ENCODE data around the gene SEMA5B. TPM values are rescaled to one million over a fixed set of nuclear protein-coding genes. Genes with fewer than 3 reads are reported as not detected.
A peak's percentile ranks its signal among the peaks of the same experiment; 100 is the strongest.

SEMA5B gene
- total RNA-seq, 1 experiment from 2014 or later: 9.4 TPM

DNA sequence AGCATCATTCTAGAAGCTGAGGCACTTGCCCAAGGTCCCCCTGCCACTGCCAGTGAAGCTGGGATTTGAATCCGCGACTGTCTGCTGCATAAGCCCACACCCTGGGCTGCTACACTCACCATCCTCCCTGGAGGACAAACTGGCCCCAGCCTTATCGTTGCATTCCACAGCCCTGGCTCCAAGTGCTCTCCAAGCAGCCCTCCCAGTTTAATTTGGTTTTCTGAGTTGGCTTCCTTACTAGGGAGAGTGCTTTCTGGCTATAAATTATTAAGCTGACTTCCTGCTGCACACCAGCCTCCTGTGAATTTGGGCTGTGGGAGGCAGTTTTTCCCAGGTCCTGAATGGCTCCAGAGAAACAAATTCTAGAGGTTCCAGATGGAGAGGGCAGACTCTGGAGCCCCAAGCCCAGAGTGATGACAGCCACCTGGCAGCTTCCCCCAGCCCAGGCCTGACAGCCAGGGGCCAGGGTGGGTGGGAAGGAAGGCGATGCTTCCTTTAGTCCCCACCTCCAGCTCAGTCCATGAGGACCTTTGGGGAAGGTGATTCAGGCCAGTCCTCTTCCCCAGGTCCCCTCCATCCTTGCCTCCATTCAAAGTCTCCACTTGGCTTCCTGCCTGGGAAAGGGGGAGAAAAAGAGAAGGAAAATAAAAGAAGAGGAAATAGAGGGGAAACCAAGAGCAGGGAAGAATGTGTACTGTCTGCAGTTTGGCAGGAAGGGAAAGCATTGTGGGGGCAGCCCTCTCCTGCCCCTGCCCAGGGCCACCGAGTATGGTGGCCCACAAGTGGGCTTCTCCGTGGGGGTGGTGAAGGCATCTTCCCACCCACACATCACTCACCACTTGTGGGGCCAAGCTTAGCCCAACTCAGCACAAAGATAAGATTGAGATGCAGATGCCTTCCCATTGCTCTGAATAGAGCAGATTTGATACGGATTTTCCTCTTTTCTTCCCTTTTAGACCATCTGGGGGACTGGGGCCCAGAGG lies 69.6 kb downstream of the SEMA5B start:
- Histone ChIP-seq H3K4ac (ENCODE audit: low read depth, low read length) (no peak overlapping the region), H3T11ph (ENCODE audit: low read length) (no peak overlapping the region), H3K4me1 (ENCODE audit: insufficient read depth, low read length) (peaks cover 13% of the 10 kb centered on the region; the same call in 1 of the 2 replicates), H2BK120ac (ENCODE audit: low read depth, low read length, poor library complexity, severe bottlenecking) (no peak overlapping the region), H2AK5ac (ENCODE audit: insufficient read length, low read length) (no peak overlapping the region), H4K20me1 (ENCODE audit: control insufficient read depth, insufficient read depth, insufficient read length) (peaks cover 2% of the 10 kb centered on the region), H3K27ac (ENCODE audit: insufficient read length, low read depth, low read length) (no peak overlapping the region), H3K18ac (ENCODE audit: insufficient read length, low read depth, low read length) (no peak overlapping the region), H2AFZ (ENCODE audit: low read length) (no peak overlapping the region), H3K79me1 (ENCODE audit: insufficient read depth, low read depth, low read length, poor library complexity, severe bottlenecking) (no peaks in the 10 kb centered on the region), H3K9me3 (ENCODE audit: control insufficient read depth, low read depth, low read length) (no peaks in the 10 kb centered on the region), H2BK12ac (ENCODE audit: insufficient read length, low read depth, low read length) (no peak overlapping the region), H3K9ac (ENCODE audit: extremely low read depth, insufficient read length, low read length) (no peak overlapping the region), H3K56ac (ENCODE audit: insufficient read length, low read depth, low read length) (no peak overlapping the region), H3K79me2 (ENCODE audit: insufficient read depth, low read length) (no peaks in the 10 kb centered on the region), H4K91ac (ENCODE audit: insufficient read length, low read depth, low read length) (no peak overlapping the region), H2BK20ac (ENCODE audit: low read depth, low read length, poor library complexity, severe bottlenecking) (no peak overlapping the region), H4K5ac (ENCODE audit: insufficient read length, low read depth, low read length) (no peak overlapping the region), H4K8ac (replicated peaks; ENCODE audit: insufficient read length, low read depth, low read length) (no peak overlapping the region), H3K23ac (ENCODE audit: insufficient read length, low read depth, low read length) (no peak overlapping the region), H3K27me3 (ENCODE audit: insufficient read depth, low read length) (no peaks in the 10 kb centered on the region), H3K23me2 (ENCODE audit: insufficient read length, low read depth, low read length, poor library complexity, severe bottlenecking) (no peaks in the 10 kb centered on the region), H2BK15ac (ENCODE audit: low read depth, low read length) (no peak overlapping the region), H3K14ac (ENCODE audit: insufficient read depth, low read length) (no peak overlapping the region), H2BK5ac (ENCODE audit: insufficient read length, low read length) (no peak overlapping the region), H3K4me2 (ENCODE audit: insufficient read depth, insufficient read length, low read length) (no peak overlapping the region)
- WGBS (ENCODE audit: extremely low coverage, insufficient read length, low lambda C conversion rate): no CpG with 5 or more reads among the region's 7 CpGs
- no peak for DNase-seq
- TF ChIP-seq, protein P1, sequence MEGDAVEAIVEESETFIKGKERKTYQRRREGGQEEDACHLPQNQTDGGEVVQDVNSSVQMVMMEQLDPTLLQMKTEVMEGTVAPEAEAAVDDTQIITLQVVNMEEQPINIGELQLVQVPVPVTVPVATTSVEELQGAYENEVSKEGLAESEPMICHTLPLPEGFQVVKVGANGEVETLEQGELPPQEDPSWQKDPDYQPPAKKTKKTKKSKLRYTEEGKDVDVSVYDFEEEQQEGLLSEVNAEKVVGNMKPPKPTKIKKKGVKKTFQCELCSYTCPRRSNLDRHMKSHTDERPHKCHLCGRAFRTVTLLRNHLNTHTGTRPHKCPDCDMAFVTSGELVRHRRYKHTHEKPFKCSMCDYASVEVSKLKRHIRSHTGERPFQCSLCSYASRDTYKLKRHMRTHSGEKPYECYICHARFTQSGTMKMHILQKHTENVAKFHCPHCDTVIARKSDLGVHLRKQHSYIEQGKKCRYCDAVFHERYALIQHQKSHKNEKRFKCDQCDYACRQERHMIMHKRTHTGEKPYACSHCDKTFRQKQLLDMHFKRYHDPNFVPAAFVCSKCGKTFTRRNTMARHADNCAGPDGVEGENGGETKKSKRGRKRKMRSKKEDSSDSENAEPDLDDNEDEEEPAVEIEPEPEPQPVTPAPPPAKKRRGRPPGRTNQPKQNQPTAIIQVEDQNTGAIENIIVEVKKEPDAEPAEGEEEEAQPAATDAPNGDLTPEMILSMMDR (conservative IDR thresholded peaks at IDR 0.05): no peak
- 0 out of 5 replicates have a peak overlapping the region, but pooled peaks of 1 of the 2 experiments have one; percentile 4 for H3K4me3 Mint-ChIP-seq
- H3K27ac Mint-ChIP-seq: no peak overlapping the region; a peak in 2 of 7 replicates
- H3K27me3 Mint-ChIP-seq (ENCODE audit: low read depth): peaks cover 2% of the 10 kb centered on the region; the same call in 1 of the 2 replicates
- H3K9me3 Mint-ChIP-seq: no peaks in the 10 kb centered on the region
- H3K36me3 Mint-ChIP-seq (ENCODE audit: insufficient read depth in 1 of 3, low read depth in 3 of 3): peaks cover 0 to 4% (median 2%) of the 10 kb centered on the region in 3 experiments; a peak in 2 of 7 replicates
- peaks cover 52 to 65% of the 10 kb centered on the region in 2 experiments for H3K4me1 Mint-ChIP-seq

Measured in H9 (cell line).